H1 (cell line): ENCODE measurements around the gene SPAG16. TPM values are rescaled to one million over a fixed set of nuclear protein-coding genes. Genes with fewer than 3 reads are reported as not detected.

Experiments
- GTF2F1 ChIP-seq: IDR thresholded peaks from 2 replicates; pipeline ENCODE4 v1.6.1; 2012; ENCODE audit warnings: low read depth, low read length, improper control_type of control experiment, borderline replicate concordance
- JUND ChIP-seq: IDR thresholded peaks from 2 replicates; pipeline ENCODE4 v1.6.1; 2011; ENCODE audit warnings: mild to moderate bottlenecking, improper control_type of control experiment, low read length
- polyA plus RNA-seq, 7 experiments: library from polyadenylated mRNA; depleted of rRNA in 3 of 7; stranded (reverse) in 5 of 7; unstranded in 2 of 7; fragments of >200 nt in 5 of 7; fragments of 200-250 nt in 2 of 7; gene quantifications; 1 replicate in 5 of 7; 2 replicates in 1 of 7; 4 replicates in 1 of 7; pipeline versions ENCODE4 v1.2.1 to v1.2.3, GENCODE V29; 2011 to 2013; ENCODE audit warnings: missing spikeins in 2 of 7, mixed read lengths in 2 of 7
- total RNA-seq: library from RNA; stranded (reverse); fragmentation: NEBNext Ultra II Directional; extraction: Animal tissue kit (Norgen Biotek cat#: 25700); gene quantifications from 2 replicates; pipeline ENCODE4 v1.2.1, GENCODE V29; 2021
- TF ChIP-seq, protein P1 (sequence below): IDR thresholded peaks from 2 replicates; pipeline ENCODE4 v1.6.1; 2011; ENCODE audit warnings: low read length, improper control_type of control experiment

SPAG16 gene
- total and polyA plus RNA-seq, 2 of the 8 experiments (the other 6 are each of a cell fraction or from before 2014, with no cell fraction given) = 6.0 to 14.9 TPM

DNA sequence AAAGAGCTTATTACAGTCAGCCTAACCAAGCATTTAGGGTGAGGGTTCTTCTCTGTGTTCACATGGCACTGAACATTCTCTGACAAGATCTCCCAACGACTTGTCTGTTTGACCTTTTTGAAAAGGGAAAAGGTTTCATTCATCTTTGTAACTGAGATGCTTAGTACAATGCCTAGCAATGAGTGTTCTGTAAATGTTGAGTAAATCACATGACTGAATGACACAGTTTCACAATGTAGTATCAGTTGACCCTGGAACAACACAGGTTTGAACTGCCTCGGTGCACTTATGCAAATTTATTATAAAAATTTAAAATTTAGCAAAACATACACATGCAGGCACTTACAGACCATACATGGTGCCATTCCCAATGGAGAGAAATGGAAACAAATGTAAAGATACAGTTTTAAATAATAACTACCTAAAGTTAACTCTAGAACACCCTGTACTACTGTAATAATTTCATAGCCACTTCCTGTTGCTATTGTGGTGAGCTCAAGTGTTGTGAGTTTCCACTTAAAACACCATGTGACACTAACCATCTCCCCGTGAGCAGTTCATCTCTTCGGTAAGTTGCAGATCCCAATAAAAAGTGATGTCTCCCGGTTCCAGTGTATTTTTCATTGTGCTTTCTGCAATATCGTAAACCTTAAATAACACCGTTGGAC lies 1092.5 kb downstream of the SPAG16 start (continued):
- TF ChIP-seq GTF2F1 = no peak
- TF ChIP-seq, protein P1, sequence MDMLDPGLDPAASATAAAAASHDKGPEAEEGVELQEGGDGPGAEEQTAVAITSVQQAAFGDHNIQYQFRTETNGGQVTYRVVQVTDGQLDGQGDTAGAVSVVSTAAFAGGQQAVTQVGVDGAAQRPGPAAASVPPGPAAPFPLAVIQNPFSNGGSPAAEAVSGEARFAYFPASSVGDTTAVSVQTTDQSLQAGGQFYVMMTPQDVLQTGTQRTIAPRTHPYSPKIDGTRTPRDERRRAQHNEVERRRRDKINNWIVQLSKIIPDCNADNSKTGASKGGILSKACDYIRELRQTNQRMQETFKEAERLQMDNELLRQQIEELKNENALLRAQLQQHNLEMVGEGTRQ = no peak
- no peak for TF ChIP-seq JUND
